HepG2 (cell line): ENCODE measurements around the gene PDE4D. TPM values are rescaled to one million over a fixed set of nuclear protein-coding genes. Genes with fewer than 3 reads are reported as not detected.

Source experiments
- ATAC-seq: fragments of 200-7000 bp; cut with Tn5 transposase; 3 replicates; pipeline ENCODE4 v1.9.1; 2020; ENCODE audit warnings: mild to moderate bottlenecking, moderate library complexity
- BruUV-seq: library from RNA; stranded (reverse); fragments of 400-500 nt; replicated peaks from 2 replicates; lab custom pipeline; 2021; lab: Mats Ljungman, UMichigan
- CTCF ChIA-PET: fragments of 300-600 bp; formaldehyde crosslinking; extraction: SDS; loops from one replicate; lab custom pipeline; 2021; ENCODE audit warnings: low total read pairs, inconsistent platforms, low intra/inter-chr PET ratio; lab: Yijun Ruan, JAX
- POLR2A ChIA-PET: fragments of 350-600 bp; sonication (Branson Sonifier 250); formaldehyde crosslinking; loops from one replicate; lab custom pipeline; 2020; ENCODE audit warnings: antibody characterized with exemption, inconsistent platforms; lab: Yijun Ruan, JAX
- DNase-seq: peaks from one replicate; pipeline ENCODE4 v3.0.0-alpha.2; 2015; ENCODE audit warnings: low spot score
- FAIRE-seq: peaks from 3 replicates; lab custom pipeline; 2011; peaks lifted over from hg19 to GRCh38; lab: Jason Lieb, UNC
- H2AFZ ChIP-seq: one replicate; pipeline ENCODE4 v1.6.1; 2011; ENCODE audit warnings: low read length, inconsistent platforms
- H3K27ac ChIP-seq: fragments of 300-600 bp; 3 replicates; pipeline ENCODE4 v1.8.0; 2011; ENCODE audit warnings: mixed run types, mild to moderate bottlenecking, mixed read lengths, low read length, inconsistent platforms; ENCODE audit not compliant: insufficient read depth; ENCODE audit errors: extremely low read length
- H3K27me3 ChIP-seq, 2 experiments: fragments of 200-600 bp in 1 of 2; 2 replicates in 1 of 2; 3 replicates in 1 of 2; pipeline versions ENCODE4 v1.6.0 to v1.8.0; 2011; ENCODE audit warnings: low read length in 2 of 2, mild to moderate bottlenecking in 2 of 2, moderate library complexity in 2 of 2, inconsistent platforms in 1 of 2; ENCODE audit not compliant: insufficient read depth in 2 of 2, control insufficient read depth in 1 of 2
- H3K36me3 ChIP-seq, 2 experiments: fragments of 200-600 bp in 1 of 2; replicated peaks in 1 of 2; 2 replicates in 1 of 2; 3 replicates in 1 of 2; pipeline versions ENCODE4 v1.5.1 to v1.8.0; 2011; ENCODE audit warnings: low read length in 2 of 2, inconsistent platforms in 1 of 2; ENCODE audit not compliant: insufficient read depth in 2 of 2, control insufficient read depth in 1 of 2
- H3K4me1 ChIP-seq: 2 replicates; pipeline ENCODE4 v1.5.1; 2012; ENCODE audit warnings: low read length, inconsistent platforms; ENCODE audit not compliant: insufficient read depth
- H3K4me2 ChIP-seq: 2 replicates; pipeline ENCODE4 v1.6.0; 2011; ENCODE audit warnings: low read depth, low read length, inconsistent platforms
- H3K4me3 ChIP-seq, 3 experiments: fragments of 200-600 bp in 1 of 3; sonication (generic), shearing (Covaris generic) in 1 of 3; replicated peaks in 1 of 3; 2 replicates each; pipeline ENCODE4 v1.5.1; 2011 to 2016; ENCODE audit warnings: low read length in 3 of 3, inconsistent platforms in 2 of 3, low read depth in 2 of 3, mild to moderate bottlenecking in 2 of 3, control low read depth in 1 of 3, mixed read lengths in 1 of 3; ENCODE audit not compliant: insufficient read depth in 1 of 3
- H3K79me2 ChIP-seq: one replicate; pipeline ENCODE4 v1.6.1; 2011; ENCODE audit warnings: low read length, inconsistent platforms; ENCODE audit not compliant: insufficient read depth
- H3K9ac ChIP-seq: 2 replicates; pipeline ENCODE4 v1.6.0; 2011; ENCODE audit warnings: mild to moderate bottlenecking, low read depth, low read length, inconsistent platforms; ENCODE audit not compliant: insufficient read depth
- H3K9me3 ChIP-seq: 2 replicates; pipeline ENCODE4 v1.5.1; 2012; ENCODE audit warnings: mild to moderate bottlenecking, low read length
- H4K20me1 ChIP-seq: 2 replicates; pipeline ENCODE4 v1.6.0; 2011; ENCODE audit warnings: inconsistent platforms, mild to moderate bottlenecking, low read length, moderate library complexity; ENCODE audit not compliant: insufficient read depth
- CBX5 ChIP-seq: sonication (generic); formaldehyde crosslinking; IDR thresholded peaks from 2 replicates; pipeline ENCODE4 v1.4.0; 2020; ENCODE audit warnings: missing genetic modification reagents, borderline replicate concordance
- LCORL ChIP-seq, 2 experiments: fragments of 450-650 bp in 1 of 2; sonication (generic) in 1 of 2; formaldehyde crosslinking in 1 of 2; IDR thresholded peaks; 2 replicates each; pipeline versions ENCODE4 v1.5.0 to v1.6.1; 2017 to 2020; ENCODE audit warnings: antibody characterized with exemption in 1 of 2, missing genetic modification reagents in 1 of 2
- PRDM10 ChIP-seq: sonication (generic); formaldehyde crosslinking; IDR thresholded peaks from 2 replicates; pipeline ENCODE4 v1.4.0; 2020; ENCODE audit warnings: low read depth, missing genetic modification reagents
- ZFP90 ChIP-seq: sonication (generic); formaldehyde crosslinking; IDR thresholded peaks from 2 replicates; pipeline ENCODE4 v1.8.0; 2022; ENCODE audit warnings: missing genetic modification reagents, mild to moderate bottlenecking, inconsistent platforms, borderline replicate concordance
- ZNF18 ChIP-seq: sonication (generic); formaldehyde crosslinking; IDR thresholded peaks from 2 replicates; pipeline ENCODE4 v1.8.0; 2022; ENCODE audit warnings: mild to moderate bottlenecking, missing genetic modification reagents; ENCODE audit not compliant: insufficient replicate concordance
- ZNF552 ChIP-seq: sonication (generic); formaldehyde crosslinking; IDR thresholded peaks from 2 replicates; pipeline ENCODE4 v1.9.0; 2022; ENCODE audit warnings: missing genetic modification reagents, mild to moderate bottlenecking, borderline replicate concordance
- whole genome bisulfite sequencing: methylation state at CpG from one replicate; pipeline ENCODE4 v1.1.6; 2017; ENCODE audit warnings: low lambda C conversion rate; 5-methylcytosine and 5-hydroxymethylcytosine counted together
- in situ Hi-C: cut with HindIII; loops from 2 replicates; pipeline ENCODE4 v1.10.0; 2017; ENCODE audit warnings: low pct_unique_long_range_greater_than_20kb; ENCODE audit not compliant: extremely low pct_ligation_motif_present
- intact Hi-C: fragments of 100-400 bp; cut with micrococcal nuclease; formaldehyde crosslinking; loops from one replicate; pipeline ENCODE4 v1.10.0; 2022; ENCODE audit not compliant: unreplicated experiment
- polyA plus RNA-seq, 8 experiments: library from polyadenylated mRNA; depleted of rRNA in 3 of 8; stranded (reverse) in 7 of 8; unstranded in 1 of 8; fragments of >200 nt; fragmentation: Illumina TruSeq in 4 of 8; extraction: Trizol in 4 of 8; gene quantifications; 2 replicates each; pipeline versions ENCODE4 v1.2.1 to v1.2.3, GENCODE V29; 2011 to 2016; ENCODE audit warnings: low read depth in 4 of 8, missing spikeins in 1 of 8, mixed read lengths in 1 of 8; ENCODE audit not compliant: insufficient read depth in 1 of 8
- total RNA-seq, 5 experiments: library from RNA; depleted of rRNA; stranded (reverse); fragments of >200 nt; fragmentation: Illumina TruSeq; extraction: Trizol; gene quantifications; 2 replicates each; pipeline ENCODE4 v1.2.3, GENCODE V29; 2016; ENCODE audit warnings: low read depth in 1 of 5
- TF ChIP-seq, protein P1 (sequence below): sonication (generic); formaldehyde crosslinking; IDR thresholded peaks from 2 replicates; pipeline ENCODE4 v1.8.0; 2022; ENCODE audit warnings: mild to moderate bottlenecking, missing genetic modification reagents, moderate library complexity

The PDE4D gene
- total and polyA plus RNA-seq, 2 of the 13 experiments (the other 11 are each of a cell fraction or from before 2014, with no cell fraction given): 7.0 to 12.2 TPM

DNA sequence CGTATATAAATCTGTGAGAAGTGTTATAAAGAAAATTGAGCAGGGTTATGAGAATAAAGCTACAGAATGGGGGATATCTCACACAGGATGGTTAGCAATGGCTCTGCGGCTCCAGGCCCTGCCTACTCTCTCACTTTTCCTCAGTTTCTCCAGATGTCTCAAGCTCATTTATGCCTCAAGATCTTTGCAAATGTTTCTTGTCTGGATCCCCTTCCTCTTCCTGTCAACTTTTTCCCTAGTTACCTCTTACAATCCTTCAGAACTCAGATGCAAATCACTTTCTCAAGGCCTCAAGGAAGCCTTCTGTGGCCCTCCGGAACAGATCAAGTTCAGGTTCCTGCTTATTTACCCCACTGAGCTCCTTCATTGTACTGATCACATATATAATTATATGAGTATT is 924.3 kb downstream of the PDE4D start:
- no peak overlapping the region for H3K4me3 ChIP-seq
- FAIRE-seq (no peak), DNase-seq (no peak), ATAC-seq (no peak)
- in situ Hi-C loops: no loop called here
- ChIA-PET CTCF (no interaction called here), POLR2A (no interaction called here)
- H3K4me1 ChIP-seq: no peaks in the 10 kb centered on the region
- H3K27me3 ChIP-seq: 0 out of 5 replicates have a peak, but pooled peaks cover 0 to 4% of the 10 kb centered on the region in 2 experiments
- H3K9ac ChIP-seq: no peak overlapping the region
- H3K79me2 ChIP-seq: no peaks in the 10 kb centered on the region
- H3K9me3 ChIP-seq: no peaks in the 10 kb centered on the region
- no peak overlapping the region for H2AFZ ChIP-seq
- H3K4me2 ChIP-seq: no peak overlapping the region
- no peak overlapping the region for H3K27ac ChIP-seq
- TF ChIP-seq ZNF552 (CRISPR knock-in tag) (no peak), CBX5 (CRISPR knock-in tag) (no peak), LCORL (IDR thresholded peaks at IDR 0.05) (no peak), LCORL (CRISPR knock-in tag; IDR thresholded peaks at IDR 0.05) (no peak), ZFP90 (no peak), ZNF18 (CRISPR knock-in tag) (no peak), PRDM10 (CRISPR knock-in tag) (no peak)
- TF ChIP-seq, protein P1, sequence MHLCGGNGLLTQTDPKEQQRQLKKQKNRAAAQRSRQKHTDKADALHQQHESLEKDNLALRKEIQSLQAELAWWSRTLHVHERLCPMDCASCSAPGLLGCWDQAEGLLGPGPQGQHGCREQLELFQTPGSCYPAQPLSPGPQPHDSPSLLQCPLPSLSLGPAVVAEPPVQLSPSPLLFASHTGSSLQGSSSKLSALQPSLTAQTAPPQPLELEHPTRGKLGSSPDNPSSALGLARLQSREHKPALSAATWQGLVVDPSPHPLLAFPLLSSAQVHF (CRISPR knock-in tag): no peak
- WGBS: 50% methylated on average over 3 of the region's 3 CpGs
- BruUV-seq: no TSS peak
- peaks cover 0 to under 1% of the 10 kb centered on the region in 2 experiments; a peak in 1 of 5 replicates for H3K36me3 ChIP-seq
- no peaks in the 10 kb centered on the region for H4K20me1 ChIP-seq
- intact Hi-C loops: no loop called here
